GM19328 (cell line): ENCODE results near the gene MYOM1.
A peak's percentile ranks its signal among the peaks of the same experiment; 100 is the strongest.

Source experiments
- ATAC-seq: cut with Tn5 transposase; IDR thresholded peaks from one replicate; pipeline ENCODE4 v1.9.1; 2021; ENCODE audit warnings: mild to moderate bottlenecking, moderate library complexity; ENCODE audit not compliant: unreplicated experiment

The MYOM1 gene

GRCh38 chr18:3250237-3251107 is 30.7 kb upstream of the MYOM1 start:
- ATAC-seq: no peak

- no peak for ATAC-seq
These were observed 29.0 kb upstream of the MYOM1 start for GRCh38 chr18:3248658-3249359.

GRCh38 chr18:3248062-3248657 is 28.4 kb upstream of the MYOM1 start:
- ATAC-seq: no peak

- peak; percentile 82 for ATAC-seq
These were observed 27.7 kb upstream of the MYOM1 start, which contains the start of gene MYL12A for GRCh38 chr18:3247240-3248061. TSS of gene MYL12A (plus strand) at chr18:3247801. CDS start at chr18:3253248, 5,447 bp downstream.

- ATAC-seq: no peak
These were observed 27.0 kb upstream of the MYOM1 start for GRCh38 chr18:3246635-3247239.

GRCh38 chr18:3245853-3246634 is 26.3 kb upstream of the MYOM1 start:
- ATAC-seq: peak; percentile 39

- no peak for ATAC-seq
These were observed 25.4 kb upstream of the MYOM1 start for GRCh38 chr18:3245185-3245564.

GRCh38 chr18:3238742-3239141 is 19.0 kb upstream of the MYOM1 start:
- no peak for ATAC-seq

- no peak for ATAC-seq
These were observed 16.7 kb upstream of the MYOM1 start for GRCh38 chr18:3236470-3236869.

GRCh38 chr18:3235846-3236245 is 16.1 kb upstream of the MYOM1 start:
- no peak for ATAC-seq

GRCh38 chr18:3234457-3234856 is 14.7 kb upstream of the MYOM1 start:
- ATAC-seq: no peak

- ATAC-seq: no peak
These were observed 13.8 kb upstream of the MYOM1 start for GRCh38 chr18:3233433-3234168.

GRCh38 chr18:3233004-3233403 is 13.2 kb upstream of the MYOM1 start:
- ATAC-seq: no peak

GRCh38 chr18:3230401-3231334 is 10.9 kb upstream of the MYOM1 start:
- ATAC-seq: no peak

GRCh38 chr18:3226048-3226447 is 6.3 kb upstream of the MYOM1 start:
- no peak for ATAC-seq

- ATAC-seq: no peak
These were observed 5.8 kb upstream of the MYOM1 start for GRCh38 chr18:3225588-3225987.

GRCh38 chr18:3224223-3224622 is 4.5 kb upstream of the MYOM1 start:
- ATAC-seq: no peak

- no peak for ATAC-seq
These were observed 3.6 kb upstream of the MYOM1 start for GRCh38 chr18:3223356-3223755.
